Fibroblast of lung (primary cell): ENCODE measurements around the gene TMCC3.

ENCODE experiments used
- CTCF ChIP-seq, 2 donors: IDR thresholded peaks in 1 of 2; conservative IDR thresholded peaks in 1 of 2; 1 replicate in 1 of 2; 2 replicates in 1 of 2; pipeline ENCODE4 v1.5.1; 2011 to 2012; ENCODE audit warnings: low read length in 2 of 2, control low read depth in 1 of 2, inconsistent platforms in 1 of 2, low read depth in 1 of 2, mild to moderate bottlenecking in 1 of 2
- EZH2 ChIP-seq: IDR thresholded peaks from 2 replicates; pipeline ENCODE4 v1.5.1; 2012; ENCODE audit warnings: low read length, control low read depth, mild to moderate bottlenecking; ENCODE audit errors: missing control alignments

- no peak for TF ChIP-seq CTCF (conservative IDR thresholded peaks at IDR 0.05 in 1 of 2, IDR thresholded peaks at IDR 0.05 in 1 of 2; ENCODE audit: low read depth in 1 of 2, low read length in 2 of 2)
- TF ChIP-seq EZH2: no peak
Measured at GRCh38 chr12:94536040-94536965, 114.1 kb downstream of the TMCC3 start.
